Subcutaneous adipose tissue (tissue), 4 donors: ENCODE measurements around the gene CHN2. TPM values are rescaled to one million over a fixed set of nuclear protein-coding genes. Genes with fewer than 3 reads are reported as not detected.

Experiments
- CTCF ChIP-seq: fragments of 450-650 bp; IDR thresholded peaks from one replicate; pipeline ENCODE4 v1.5.1; 2016; ENCODE audit warnings: low read depth, mild to moderate bottlenecking, control low read depth, antibody characterized with exemption, moderate library complexity
- total RNA-seq, 4 donors: library from RNA; depleted of rRNA; stranded (reverse); fragments of >200 nt; gene quantifications; one replicate each; pipeline ENCODE4 v1.1.0, GENCODE V29; 2016

Gene CHN2
- total RNA-seq, 4 donors from 2014 or later: 10.0 to 19.4 (median 13.8) TPM

GRCh38 chr7:29288181-29289091 is 93.9 kb downstream of the CHN2 start:
- TF ChIP-seq CTCF: no peak

- no peak for TF ChIP-seq CTCF
Measured at GRCh38 chr7:29289156-29290021, 94.8 kb downstream of the CHN2 start.

GRCh38 chr7:29290829-29291228 is 96.3 kb downstream of the CHN2 start:
- TF ChIP-seq CTCF: no peak

GRCh38 chr7:29291723-29292618 is 97.4 kb downstream of the CHN2 start:
- no peak for TF ChIP-seq CTCF

GRCh38 chr7:29292886-29293658 is 98.5 kb downstream of the CHN2 start:
- TF ChIP-seq CTCF: no peak

GRCh38 chr7:29296421-29296820 is 101.8 kb downstream of the CHN2 start:
- TF ChIP-seq CTCF: no peak
